Adrenal gland (tissue), 5 donors: Measurements from ENCODE around the gene CNTNAP1.
A peak's percentile ranks its signal among the peaks of the same experiment; 100 is the strongest.

Source experiments
- CTCF ChIP-seq, 6 experiments: fragments of 450-650 bp in 4 of 6; fragments of 200-600 bp in 2 of 6; sonication (generic) in 1 of 6; IDR thresholded peaks; 1 replicate in 5 of 6; 2 replicates in 1 of 6; pipeline versions ENCODE4 v1.5.1 to v1.8.0; 2016 to 2021; ENCODE audit warnings: antibody characterized with exemption in 6 of 6, mild to moderate bottlenecking in 2 of 6, moderate library complexity in 1 of 6
- POLR2A ChIP-seq, 2 donors: fragments of 450-650 bp; IDR thresholded peaks; one replicate each; pipeline ENCODE4 v1.6.1; 2017; ENCODE audit warnings: antibody characterized with exemption in 2 of 2, mild to moderate bottlenecking in 2 of 2, moderate library complexity in 1 of 2
- donor health status: DM: no; HTN: no; CAD: no.

GRCh38 chr17:42653179-42654124 lies 28.9 kb upstream of the CNTNAP1 start:
- TF ChIP-seq POLR2A (IDR thresholded peaks at IDR 0.05) (peak in 1 of 2 donors; percentile 26), CTCF (IDR thresholded peaks at IDR 0.05) (no peak)
